Liver (tissue), 9 donors: ENCODE data around the gene SSRP1. TPM values are rescaled to one million over a fixed set of nuclear protein-coding genes. Genes with fewer than 3 reads are reported as not detected.

ENCODE experiments used
- DNase-seq: peaks from one replicate; pipeline ENCODE4 v3.0.0-alpha.2; 2017; ENCODE audit warnings: low spot score
- H3K27ac ChIP-seq, 2 donors: one replicate each; pipeline ENCODE4 v1.7.0; 2013; ENCODE audit warnings: inconsistent platforms in 2 of 2, low read length in 2 of 2, control low read depth in 1 of 2, low read depth in 1 of 2, mild to moderate bottlenecking in 1 of 2
- H3K27me3 ChIP-seq, 4 donors: one replicate each; pipeline versions ENCODE4 v1.6.1 to v1.7.0; 2013; ENCODE audit warnings: low read length in 3 of 4, inconsistent platforms in 1 of 4, mild to moderate bottlenecking in 1 of 4, moderate library complexity in 1 of 4; ENCODE audit not compliant: control insufficient read depth in 4 of 4, insufficient read depth in 4 of 4
- H3K36me3 ChIP-seq, 4 donors: one replicate each; pipeline versions ENCODE4 v1.6.1 to v1.7.0; 2013; ENCODE audit warnings: low read length in 3 of 4, mild to moderate bottlenecking in 3 of 4, low read depth in 1 of 4, moderate library complexity in 1 of 4; ENCODE audit not compliant: control insufficient read depth in 4 of 4, insufficient read depth in 3 of 4
- H3K4me1 ChIP-seq, 4 donors: one replicate each; pipeline versions ENCODE4 v1.6.1 to v1.7.0; 2013; ENCODE audit warnings: low read length in 3 of 4, mild to moderate bottlenecking in 3 of 4, moderate library complexity in 1 of 4; ENCODE audit not compliant: control insufficient read depth in 4 of 4, insufficient read depth in 4 of 4
- H3K4me3 ChIP-seq, 3 donors: one replicate each; pipeline versions ENCODE4 v1.6.1 to v1.7.0; 2013; ENCODE audit warnings: low read length in 3 of 3, control low read depth in 1 of 3, low read depth in 1 of 3, mild to moderate bottlenecking in 1 of 3
- H3K9ac ChIP-seq, 2 donors: one replicate each; pipeline ENCODE4 v1.7.0; 2013; ENCODE audit warnings: low read length in 2 of 2, mild to moderate bottlenecking in 2 of 2, moderate library complexity in 2 of 2, control low read depth in 1 of 2, low read depth in 1 of 2
- H3K9me3 ChIP-seq, 4 donors: one replicate each; pipeline versions ENCODE4 v1.6.1 to v1.7.0; 2013; ENCODE audit warnings: low read length in 3 of 4; ENCODE audit not compliant: control insufficient read depth in 4 of 4
- ATF3 ChIP-seq: IDR thresholded peaks from 2 replicates; pipeline ENCODE4 v1.6.1; 2016; ENCODE audit warnings: antibody characterized with exemption
- EGR1 ChIP-seq, 2 donors: IDR thresholded peaks; 2 replicates each; pipeline ENCODE4 v1.6.1; 2016 to 2018; ENCODE audit warnings: antibody characterized with exemption in 2 of 2, low read depth in 2 of 2
- FOXA1 ChIP-seq: IDR thresholded peaks from 2 replicates; pipeline ENCODE4 v1.6.1; 2016; ENCODE audit warnings: antibody characterized with exemption
- FOXA2 ChIP-seq: IDR thresholded peaks from 2 replicates; pipeline ENCODE4 v1.6.1; 2016; ENCODE audit warnings: antibody characterized with exemption
- GABPA ChIP-seq, 2 donors: IDR thresholded peaks in 1 of 2; conservative IDR thresholded peaks in 1 of 2; 2 replicates each; pipeline ENCODE4 v1.6.1; 2016; ENCODE audit warnings: antibody characterized with exemption in 2 of 2, mild to moderate bottlenecking in 1 of 2, moderate library complexity in 1 of 2
- HNF4A ChIP-seq, 2 donors: conservative IDR thresholded peaks; 2 replicates each; pipeline ENCODE4 v1.6.1; 2016; ENCODE audit warnings: antibody characterized with exemption in 2 of 2, mild to moderate bottlenecking in 2 of 2
- HNF4G ChIP-seq: IDR thresholded peaks from 2 replicates; pipeline ENCODE4 v1.6.1; 2016; ENCODE audit warnings: antibody characterized with exemption
- JUND ChIP-seq, 2 donors: IDR thresholded peaks; 2 replicates each; pipeline ENCODE4 v1.6.1; 2016; ENCODE audit warnings: antibody characterized with exemption in 2 of 2
- MAX ChIP-seq: IDR thresholded peaks from 2 replicates; pipeline ENCODE4 v1.6.1; 2016; ENCODE audit warnings: antibody characterized with exemption
- NR2F2 ChIP-seq: IDR thresholded peaks from 2 replicates; pipeline ENCODE4 v1.6.1; 2016; ENCODE audit warnings: antibody characterized with exemption
- RAD21 ChIP-seq, 2 donors: IDR thresholded peaks; 2 replicates each; pipeline ENCODE4 v1.6.1; 2016; ENCODE audit warnings: antibody characterized with exemption in 2 of 2, mild to moderate bottlenecking in 2 of 2
- REST ChIP-seq: IDR thresholded peaks from 2 replicates; pipeline ENCODE4 v1.6.1; 2016; ENCODE audit warnings: antibody characterized with exemption, mild to moderate bottlenecking
- RXRA ChIP-seq, 2 donors: IDR thresholded peaks; 2 replicates each; pipeline ENCODE4 v1.6.1; 2017 to 2018; ENCODE audit warnings: antibody characterized with exemption in 2 of 2, mild to moderate bottlenecking in 1 of 2
- SP1 ChIP-seq: IDR thresholded peaks from 2 replicates; pipeline ENCODE4 v1.6.1; 2018; ENCODE audit warnings: antibody characterized with exemption, mild to moderate bottlenecking
- TAF1 ChIP-seq: conservative IDR thresholded peaks from 2 replicates; pipeline ENCODE4 v1.6.1; 2016; ENCODE audit warnings: antibody characterized with exemption, mild to moderate bottlenecking
- YY1 ChIP-seq: IDR thresholded peaks from 2 replicates; pipeline ENCODE4 v1.6.1; 2016; ENCODE audit warnings: antibody characterized with exemption, mild to moderate bottlenecking
- WGBS: extraction: QIAGEN DNeasy Blood & Tissue Kit; methylation state at CpG from one replicate; pipeline ENCODE4 v1.1.7; 2013; 5-methylcytosine and 5-hydroxymethylcytosine counted together
- polyA plus RNA-seq, 2 donors: library from polyadenylated mRNA; stranded (reverse) in 1 of 2; unstranded in 1 of 2; fragments of 200-250 nt in 1 of 2; fragments of >200 nt in 1 of 2; fragmentation: Nextera tagmentation in 1 of 2; extraction: Ambion mirVana in 1 of 2; gene quantifications; one replicate each; pipeline versions ENCODE4 v1.2.1 to v1.2.3, GENCODE V29; 2013 to 2015
- total RNA-seq, 2 donors: library from RNA; depleted of rRNA; stranded (reverse); fragments of >200 nt; gene quantifications; one replicate each; pipeline ENCODE4 v1.2.3, GENCODE V29; 2014
- TF ChIP-seq, protein P1 (sequence below): IDR thresholded peaks from 2 replicates; pipeline ENCODE4 v1.6.1; 2016; ENCODE audit warnings: antibody characterized with exemption
- donor health status: healthy.
- donor health status: healthy.
- donor health status: healthy.
- donor health status: healthy.
- donor health status: healthy.

SSRP1 gene
- 10 to 100 TPM; 28.5 to 45.3 TPM for total RNA-seq
- polyA plus RNA-seq, result 10 to 100 TPM; 13.9 to 28.2 TPM

DNA sequence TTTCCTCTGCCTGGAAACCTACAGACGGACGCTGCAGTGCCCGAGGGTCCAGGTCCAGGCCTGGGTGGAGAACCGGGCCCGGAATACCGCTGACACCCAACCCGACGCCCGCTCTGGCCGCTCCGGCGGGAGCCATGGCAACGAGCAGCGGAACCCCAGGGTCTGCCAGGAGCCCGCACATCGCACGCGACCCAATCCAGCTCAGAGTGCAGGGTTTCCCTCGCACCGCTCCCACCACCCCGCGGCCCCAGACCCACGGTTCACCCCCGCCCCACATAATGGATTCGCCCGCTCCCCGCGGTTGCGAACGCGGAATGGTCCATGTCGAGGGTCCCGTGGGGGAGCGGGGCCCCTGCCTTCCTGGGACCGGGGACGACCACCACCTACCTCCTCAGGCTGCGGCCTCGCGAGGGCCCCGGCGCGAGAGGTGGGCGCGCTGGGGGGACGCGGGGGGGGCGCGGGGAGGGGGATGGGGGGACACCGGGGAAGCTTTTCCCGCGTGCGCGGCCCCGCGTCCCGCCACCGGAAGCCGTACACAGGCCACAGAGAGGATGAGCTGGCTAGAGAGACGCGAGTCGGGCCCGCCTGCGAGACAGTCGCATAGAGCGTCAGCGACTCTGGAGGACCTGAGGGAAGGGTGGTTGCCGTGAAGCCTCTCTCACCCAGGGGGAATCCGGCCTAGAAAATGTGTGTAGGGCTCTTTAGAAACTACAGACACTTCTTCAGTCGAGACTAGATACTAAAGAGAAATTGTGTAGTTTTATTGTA lies at the start of gene SSRP1:
Gene SSRP1, minus strand, starts transcription at position 550 of the 768 bp plus-strand sequence. CDS start 771 bp downstream, outside the sequence.
- under 1% methylated on average over 69 of the region's 69 CpGs for WGBS
- TF ChIP-seq GABPA (IDR thresholded peaks at IDR 0.05 in 1 of 2, conservative IDR thresholded peaks at IDR 0.05 in 1 of 2) (peak in 1 of 2 donors; percentile 80), JUND (IDR thresholded peaks at IDR 0.05) (no peak), SP1 (no peak), FOXA1 (no peak), MAX (no peak), RAD21 (IDR thresholded peaks at IDR 0.05) (peak in 1 of 2 donors; percentile 46), YY1 (no peak), TAF1 (peak; percentile 84), FOXA2 (no peak), NR2F2 (no peak), REST (peak; percentile 28)
- TF ChIP-seq, protein P1, sequence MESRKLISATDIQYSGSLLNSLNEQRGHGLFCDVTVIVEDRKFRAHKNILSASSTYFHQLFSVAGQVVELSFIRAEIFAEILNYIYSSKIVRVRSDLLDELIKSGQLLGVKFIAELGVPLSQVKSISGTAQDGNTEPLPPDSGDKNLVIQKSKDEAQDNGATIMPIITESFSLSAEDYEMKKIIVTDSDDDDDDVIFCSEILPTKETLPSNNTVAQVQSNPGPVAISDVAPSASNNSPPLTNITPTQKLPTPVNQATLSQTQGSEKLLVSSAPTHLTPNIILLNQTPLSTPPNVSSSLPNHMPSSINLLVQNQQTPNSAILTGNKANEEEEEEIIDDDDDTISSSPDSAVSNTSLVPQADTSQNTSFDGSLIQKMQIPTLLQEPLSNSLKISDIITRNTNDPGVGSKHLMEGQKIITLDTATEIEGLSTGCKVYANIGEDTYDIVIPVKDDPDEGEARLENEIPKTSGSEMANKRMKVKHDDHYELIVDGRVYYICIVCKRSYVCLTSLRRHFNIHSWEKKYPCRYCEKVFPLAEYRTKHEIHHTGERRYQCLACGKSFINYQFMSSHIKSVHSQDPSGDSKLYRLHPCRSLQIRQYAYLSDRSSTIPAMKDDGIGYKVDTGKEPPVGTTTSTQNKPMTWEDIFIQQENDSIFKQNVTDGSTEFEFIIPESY, result no peak
- Histone ChIP-seq H3K9me3 (no peaks in the 10 kb centered on the region), H3K4me1 (peaks cover 2 to 18% (median 13%) of the 10 kb centered on the region in 4 donors), H3K4me3 (peak within 1 kb of the TSS; percentile 74 to 90 (median 79)), H3K27ac (peak within 1 kb of the TSS; percentile 65 to 78), H3K36me3 (peaks cover 2 to 28% (median 22%) of the 10 kb centered on the region in 4 donors), H3K27me3 (no peaks in the 10 kb centered on the region), H3K9ac (peak within 1 kb of the TSS; percentile 3 to 82)
- DNase-seq, result peak; percentile 84

DNA sequence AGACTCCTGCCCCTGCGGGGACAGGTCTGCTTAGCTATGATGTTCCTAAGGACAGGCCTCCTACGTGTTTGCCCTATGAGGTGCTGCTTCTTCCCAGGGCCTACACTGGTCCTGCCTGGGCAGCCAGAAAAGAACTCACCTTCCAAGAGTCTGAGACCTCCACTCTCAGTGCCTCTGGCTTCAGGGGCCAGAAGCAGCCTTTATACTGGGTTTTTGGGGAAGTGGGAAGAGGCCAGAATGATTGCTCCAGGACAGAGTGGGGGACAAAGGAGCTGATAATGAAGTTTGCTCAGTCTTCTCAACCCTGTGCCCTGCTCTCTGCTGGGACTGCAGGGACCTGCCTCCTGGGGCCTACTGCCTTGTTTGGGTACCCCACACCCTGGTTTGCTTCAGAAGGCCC lies 45.3 kb upstream of the SSRP1 start, which contains the start of gene PRG3:
Gene PRG3, minus strand, starts transcription at position 176 of the 400 bp plus-strand sequence. CDS start 442 bp downstream, outside the sequence.
- Histone ChIP-seq H3K27ac (no peak within 1 kb of the TSS), H3K4me3 (no peak within 1 kb of the TSS), H3K27me3 (no peaks in the 10 kb centered on the region), H3K4me1 (no peaks in the 10 kb centered on the region), H3K36me3 (no peaks in the 10 kb centered on the region), H3K9ac (no peak within 1 kb of the TSS), H3K9me3 (no peaks in the 10 kb centered on the region)
- no peak for DNase-seq
- TF ChIP-seq YY1 (no peak), HNF4G (no peak), FOXA1 (no peak), GABPA (IDR thresholded peaks at IDR 0.05 in 1 of 2, conservative IDR thresholded peaks at IDR 0.05 in 1 of 2) (no peak), HNF4A (conservative IDR thresholded peaks at IDR 0.05) (no peak), TAF1 (no peak), MAX (no peak), JUND (IDR thresholded peaks at IDR 0.05) (no peak), RXRA (IDR thresholded peaks at IDR 0.05) (no peak), FOXA2 (no peak), EGR1 (IDR thresholded peaks at IDR 0.05; ENCODE audit: low read depth in 2 of 2) (no peak), ATF3 (no peak), NR2F2 (no peak), REST (no peak)
- TF ChIP-seq, protein P1, result no peak
- WGBS, result 80% methylated on average over 2 of the region's 2 CpGs
